COLO668 (cell line): ENCODE results near the gene HNRNPAB.

Source experiments
- DNase-seq: peaks from one replicate; lab custom pipeline; 2025; ENCODE audit not compliant: unreplicated experiment; lab: John Stamatoyannopoulos, UW

HNRNPAB gene

DNA sequence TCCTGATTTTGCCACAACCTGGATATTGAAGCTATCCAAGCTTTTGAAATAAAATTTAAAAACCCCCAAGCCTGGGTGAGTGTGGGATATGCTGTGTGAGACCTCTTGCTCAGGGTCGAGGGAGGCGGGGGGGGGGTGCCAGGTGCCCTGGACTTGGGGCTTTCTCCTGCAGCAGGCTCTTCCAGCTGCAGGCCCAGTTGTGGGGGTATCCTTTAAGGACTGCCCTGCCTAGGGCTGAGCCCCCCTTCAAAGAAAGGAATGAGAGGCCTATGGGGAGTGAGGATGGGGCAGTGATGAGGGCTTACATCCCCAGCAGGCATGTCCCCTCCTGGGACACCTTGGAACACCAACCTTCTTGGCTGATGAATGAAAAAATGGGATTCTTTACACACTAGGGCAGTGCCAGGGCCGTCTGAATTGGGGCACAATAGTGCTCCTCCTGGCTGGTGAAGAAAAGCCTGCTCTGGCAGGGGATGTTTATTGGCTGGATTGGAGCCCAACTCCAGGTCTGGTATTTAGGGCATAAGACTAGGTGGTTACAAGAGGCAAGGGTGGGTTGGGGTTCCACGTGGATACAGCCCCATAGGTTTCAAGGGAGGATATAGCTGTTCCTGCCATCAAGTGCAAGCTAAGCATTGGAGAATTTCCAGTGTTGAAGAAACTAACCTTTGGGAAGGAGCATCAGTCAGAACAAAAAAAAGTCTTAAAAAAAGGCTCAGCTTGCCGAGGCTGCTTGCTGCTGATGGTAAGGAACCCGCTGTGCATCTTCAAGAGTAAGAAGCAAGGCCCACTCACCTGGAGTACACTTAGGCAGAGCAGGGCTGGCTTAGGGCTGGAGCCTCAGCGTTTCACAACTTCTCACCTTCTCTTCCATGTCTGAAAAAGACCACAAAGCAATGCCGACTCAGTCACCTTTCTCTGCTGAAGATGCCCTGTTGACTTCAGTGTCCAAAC is 7.0 kb downstream of the HNRNPAB start:
- DNase-seq: no peak

DNA sequence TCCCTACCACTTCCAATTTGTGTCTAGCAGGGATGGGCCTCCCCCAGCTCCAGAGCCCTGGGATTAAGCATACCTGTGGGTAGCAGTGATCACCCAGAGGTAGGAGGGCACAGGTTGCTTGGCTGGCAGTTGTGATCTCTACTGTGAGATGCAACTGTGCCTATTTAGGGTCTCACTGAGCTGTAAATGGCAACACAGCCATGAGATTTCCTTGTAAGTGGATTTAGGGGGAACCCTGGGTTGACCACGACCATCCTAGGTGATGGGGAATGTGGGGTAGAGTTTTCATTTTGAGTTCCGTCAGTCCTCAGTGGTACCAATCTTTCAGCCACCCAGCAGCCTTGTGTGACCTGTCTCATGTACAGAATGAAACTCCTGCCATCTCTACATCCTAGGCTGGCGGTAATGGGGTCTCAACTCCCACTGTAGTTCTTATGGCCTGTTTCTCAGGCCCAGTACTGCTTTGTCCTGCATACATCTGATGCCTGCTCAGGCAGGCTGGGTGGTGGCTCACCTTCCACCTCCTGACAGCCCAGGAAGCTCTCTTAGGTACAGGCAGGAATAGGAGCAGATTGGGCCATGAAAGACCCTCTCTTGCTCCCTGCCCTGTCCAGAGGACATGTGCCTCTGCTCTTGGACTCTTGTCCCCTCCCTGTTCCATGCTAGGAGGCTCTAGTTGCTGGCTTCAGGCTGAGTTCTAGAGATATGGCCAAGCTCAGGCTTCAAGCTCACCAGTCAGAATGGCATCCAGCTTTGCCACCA is 8.1 kb downstream of the HNRNPAB start:
- no peak for DNase-seq

DNA sequence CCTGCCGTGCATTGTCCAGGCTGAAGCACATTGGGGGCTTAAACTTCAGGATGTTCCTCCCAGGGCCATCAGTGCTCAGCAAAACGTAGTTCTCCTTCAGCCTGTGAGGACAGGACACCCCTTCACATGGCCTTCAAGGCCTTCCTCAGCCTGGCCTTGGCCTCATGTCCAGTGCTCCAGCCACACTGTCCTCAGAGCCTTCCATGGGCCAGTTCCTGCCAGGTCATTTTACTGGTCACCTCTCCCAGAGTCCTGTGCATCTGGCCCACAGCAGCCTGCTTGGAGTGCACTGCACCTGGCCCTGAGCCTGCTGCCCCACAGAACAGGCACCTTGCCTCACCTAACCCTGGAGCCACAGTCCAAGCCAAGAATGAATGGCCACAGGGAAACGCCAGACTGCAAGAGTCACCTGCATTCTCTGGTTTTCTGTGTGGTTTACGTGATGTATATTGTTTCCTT is 8.7 kb downstream of the HNRNPAB start:
- no peak for DNase-seq

DNA sequence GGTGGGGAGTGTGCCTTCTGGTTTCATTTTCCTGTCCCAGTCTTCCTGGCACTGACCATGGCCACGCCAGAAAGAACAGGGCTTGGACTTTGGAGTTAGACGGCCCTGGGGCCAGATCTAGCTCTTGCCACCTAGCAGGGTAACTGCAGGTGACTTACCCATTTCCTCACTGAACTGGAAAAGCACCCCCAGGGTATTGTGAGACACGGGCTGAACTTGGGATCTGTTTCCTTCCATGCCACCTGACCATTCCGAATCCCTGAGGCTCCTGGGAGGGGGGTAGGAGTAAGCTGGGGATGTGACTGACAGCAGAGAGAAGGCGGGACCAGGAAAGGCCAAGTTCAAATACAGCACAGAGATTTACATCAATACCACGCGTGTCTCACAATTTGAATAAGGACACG is 9.4 kb downstream of the HNRNPAB start:
- no peak for DNase-seq

DNA sequence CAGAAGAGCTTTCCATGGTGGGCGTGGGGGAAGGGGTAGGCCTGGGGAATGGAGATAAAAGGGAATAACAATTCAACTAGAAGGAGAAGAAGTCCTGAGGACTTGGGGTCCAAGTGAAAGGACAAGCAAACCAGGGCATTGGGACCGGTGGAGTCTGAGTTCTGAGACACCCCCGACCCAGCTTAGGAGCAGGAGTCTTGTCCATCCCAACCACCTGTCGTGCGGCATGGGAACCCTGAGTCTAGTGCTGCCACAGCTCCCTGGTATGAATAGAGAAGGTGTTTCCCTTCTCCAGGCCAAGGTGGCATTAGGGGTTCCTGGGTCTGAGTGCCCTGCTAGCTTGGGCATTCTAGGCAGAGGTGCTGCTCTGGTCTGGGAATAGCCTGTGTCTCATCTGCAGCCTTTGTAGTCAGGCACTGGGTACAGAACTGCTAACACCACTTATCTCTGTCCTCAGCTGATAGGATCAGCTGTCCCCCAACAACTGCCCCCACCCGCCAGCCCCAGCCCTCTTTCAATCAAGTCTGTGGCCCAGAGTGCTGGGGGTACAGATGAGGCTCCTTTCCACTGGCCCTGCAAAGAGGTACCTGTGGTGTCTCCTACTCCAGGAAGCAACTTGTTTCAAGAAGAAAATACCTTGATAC is 9.9 kb downstream of the HNRNPAB start:
- DNase-seq: no peak

DNA sequence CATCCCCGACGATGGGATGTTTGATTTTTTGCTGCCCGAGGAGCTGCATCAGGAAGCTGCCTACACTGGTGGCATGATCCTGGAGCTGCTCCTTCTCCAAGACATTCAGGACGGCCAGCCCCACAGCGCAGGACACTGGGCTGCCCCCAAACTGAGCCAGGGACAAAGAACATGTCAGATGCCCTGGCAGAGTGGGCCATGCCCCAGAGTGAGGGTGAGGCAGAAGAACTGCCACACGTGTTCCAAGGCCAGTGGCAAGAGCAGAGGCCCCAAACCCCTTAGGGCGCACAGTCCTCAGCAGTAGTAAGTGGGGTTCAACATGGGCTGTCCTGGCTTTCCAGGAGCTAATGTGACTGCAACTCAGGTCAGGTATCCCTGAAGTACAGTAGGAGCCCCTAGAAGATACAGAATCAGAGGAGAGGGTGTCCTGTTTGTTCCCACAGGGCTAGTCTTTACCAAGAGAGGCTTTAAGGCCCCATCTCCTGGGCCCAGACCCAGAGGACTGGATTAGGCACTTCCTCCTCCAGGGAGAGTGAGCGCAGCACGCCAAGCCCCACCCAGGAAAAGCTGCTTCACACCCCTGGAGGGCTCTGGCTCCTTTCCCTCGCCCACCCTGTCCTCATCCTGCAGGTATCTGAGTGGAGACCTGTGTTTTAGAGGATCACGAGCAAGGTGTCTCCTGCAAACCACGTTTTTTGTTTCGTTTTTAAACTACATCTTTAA is 11.1 kb downstream of the HNRNPAB start:
- DNase-seq: no peak

DNA sequence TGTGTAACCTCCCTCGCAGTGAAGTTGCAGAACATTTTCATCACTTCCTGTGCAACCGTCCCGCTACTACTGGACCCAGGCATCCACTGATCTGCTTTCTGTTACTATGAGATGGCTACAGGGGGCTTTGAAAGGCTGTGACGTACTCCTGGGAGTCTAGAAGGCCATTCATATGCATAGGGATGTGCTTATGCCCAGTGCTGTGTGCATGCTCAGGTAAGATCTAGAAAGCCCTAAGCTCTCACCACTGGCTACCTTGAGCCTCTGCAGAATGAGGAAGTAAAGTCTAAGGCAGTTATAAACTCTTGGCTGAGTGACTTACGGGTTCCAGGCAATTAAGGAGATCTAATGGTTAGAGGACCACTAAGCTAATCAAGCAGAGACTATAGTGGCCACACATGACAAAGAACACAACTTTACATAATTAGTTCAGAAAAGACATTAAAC is 11.8 kb downstream of the HNRNPAB start:
- DNase-seq: no peak

DNA sequence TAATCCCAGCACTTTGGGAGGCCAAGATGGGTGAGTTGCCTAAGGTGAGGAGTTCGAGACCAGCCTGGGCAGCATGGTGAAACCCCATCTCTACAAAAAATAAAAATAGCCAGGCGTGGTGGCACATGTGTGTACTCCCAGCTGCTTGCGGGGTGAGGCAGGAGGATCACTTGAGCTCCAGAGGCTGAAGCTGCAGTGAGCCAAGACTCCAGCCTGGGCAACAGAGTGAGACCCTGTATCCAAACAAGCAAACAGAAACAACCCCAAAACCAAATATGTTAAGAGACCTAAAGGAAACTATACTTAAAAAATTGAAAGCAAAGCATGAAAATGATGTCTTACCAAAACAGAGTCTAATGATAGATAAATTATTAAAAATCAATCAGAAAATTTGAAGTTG is 12.4 kb downstream of the HNRNPAB start:
- no peak for DNase-seq

DNA sequence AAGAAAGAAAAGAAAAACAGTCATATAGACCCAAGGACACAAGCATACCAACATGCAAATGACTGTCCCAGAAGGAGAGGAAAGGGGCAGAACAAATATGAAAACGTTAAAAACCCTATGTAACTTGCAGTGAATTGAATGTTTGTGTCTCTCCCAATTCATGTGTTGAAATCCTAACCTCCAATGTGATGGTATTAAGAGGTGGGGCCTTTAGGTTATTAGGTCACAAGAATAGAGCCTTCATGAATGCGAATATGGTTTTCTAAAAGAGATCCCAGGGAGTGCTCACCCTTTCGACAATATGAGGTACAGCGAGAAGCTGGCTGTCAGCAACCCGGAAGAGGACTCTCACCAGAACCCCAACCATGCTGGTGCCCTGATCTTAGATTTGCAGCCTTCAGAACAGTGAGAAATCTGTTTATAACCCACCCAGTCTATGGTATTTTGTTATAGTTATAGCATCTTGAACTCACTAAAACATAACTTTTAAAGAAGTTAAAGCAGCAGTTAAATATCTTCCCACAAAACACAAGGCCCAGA is 14.0 kb downstream of the HNRNPAB start:
- DNase-seq: no peak

DNA sequence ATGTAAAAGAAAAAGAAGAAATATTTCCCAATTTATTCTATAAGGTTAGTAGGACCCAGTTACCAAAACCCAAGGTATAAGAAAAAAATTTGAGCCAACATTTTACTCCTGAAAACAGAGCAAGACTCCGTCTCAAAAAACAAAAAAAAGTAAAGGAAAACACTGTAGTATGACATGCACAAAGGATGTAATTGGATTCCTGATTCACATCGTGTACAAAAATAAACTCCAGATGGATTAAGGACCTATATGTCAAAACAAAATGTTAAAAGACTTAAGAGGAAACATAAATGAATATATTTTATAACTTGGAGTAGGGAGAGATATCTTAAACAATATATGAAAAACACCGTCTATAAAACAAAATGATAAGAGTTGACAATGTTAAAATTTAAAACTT is 14.5 kb downstream of the HNRNPAB start:
- no peak for DNase-seq

DNA sequence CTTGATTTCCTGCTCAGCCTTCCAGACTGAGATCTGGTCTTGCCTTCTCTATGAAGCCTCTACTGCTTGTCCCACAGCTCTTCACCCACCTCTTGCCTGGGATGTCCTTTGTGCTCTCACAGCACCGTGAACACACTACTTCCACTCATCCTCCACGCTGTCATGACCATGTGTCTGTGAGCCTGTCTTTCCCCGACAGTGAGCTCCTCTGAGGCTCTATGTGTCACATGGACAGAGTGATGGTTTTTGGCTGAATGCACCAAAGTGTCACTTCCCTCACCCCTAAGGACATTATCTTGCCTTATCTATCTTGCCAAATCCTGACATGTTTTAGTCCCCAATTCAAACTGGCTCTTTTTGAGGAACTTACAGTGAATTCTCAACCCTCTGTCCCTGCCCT is 16.9 kb downstream of the HNRNPAB start:
- no peak for DNase-seq

DNA sequence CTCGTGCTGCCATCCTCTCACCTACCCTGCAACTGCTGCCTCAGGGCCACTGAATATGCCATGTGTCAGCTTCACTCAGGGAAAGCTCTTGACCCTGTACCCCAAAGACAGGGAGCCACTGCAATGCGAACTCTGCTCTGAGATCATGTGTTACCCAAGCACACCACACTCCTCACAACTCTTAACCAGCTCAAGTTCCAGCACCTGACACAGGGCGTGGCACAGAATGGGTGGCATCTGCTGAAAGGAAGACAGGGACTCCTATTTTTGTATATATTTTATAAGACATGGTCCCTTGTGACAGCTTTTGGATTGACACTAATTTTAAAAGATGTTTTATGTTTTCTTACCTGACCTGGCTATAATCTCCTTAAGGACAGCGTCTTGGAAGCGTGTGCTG is 17.5 kb downstream of the HNRNPAB start:
- no peak for DNase-seq

DNA sequence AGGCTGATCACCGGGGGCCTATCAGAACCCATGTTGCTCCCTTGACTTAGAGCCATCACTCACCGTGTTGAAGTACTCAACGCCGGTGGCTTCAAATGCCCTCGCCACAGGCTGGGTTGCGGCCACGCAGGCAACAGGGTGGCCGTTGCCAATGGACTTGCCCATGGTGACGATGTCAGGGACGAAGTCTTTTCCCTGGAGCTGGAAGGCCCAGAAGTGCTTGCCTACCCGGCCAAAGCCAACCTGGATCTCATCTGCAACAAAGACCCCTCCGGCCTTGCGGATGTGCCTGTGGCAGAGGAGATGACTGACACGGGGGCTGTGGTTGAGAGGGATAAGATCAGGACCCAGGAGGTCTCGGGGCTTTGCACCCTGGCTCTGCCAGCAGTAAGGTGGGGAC is 18.0 kb downstream of the HNRNPAB start:
- no peak for DNase-seq

DNA sequence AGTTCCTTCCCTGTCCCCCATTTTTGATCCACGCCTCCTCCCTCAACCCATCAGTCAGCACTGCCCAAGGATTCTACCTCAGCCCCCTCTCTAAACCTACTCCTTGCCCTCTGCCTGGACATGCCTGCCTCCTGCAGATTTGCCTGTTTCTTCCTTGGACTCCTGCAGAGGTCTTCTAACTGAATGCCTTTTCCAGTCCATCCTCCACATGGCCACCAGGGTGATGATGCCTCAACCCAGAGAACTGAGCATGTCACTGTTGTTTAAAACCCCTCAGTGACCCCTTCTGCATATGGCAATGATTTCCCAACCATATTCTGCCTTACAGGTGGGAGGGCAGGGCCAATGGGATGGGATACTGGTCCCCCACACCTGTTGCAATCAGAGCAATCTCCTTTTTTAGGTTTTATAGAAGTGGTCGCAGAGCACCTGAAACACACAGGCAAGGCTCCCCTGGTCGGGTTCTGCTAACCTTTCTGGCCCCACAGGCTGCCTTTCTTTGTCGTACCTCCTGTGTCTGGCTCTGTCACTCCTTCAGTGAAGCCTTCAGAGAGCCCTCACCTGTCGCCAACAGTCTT is 19.0 kb downstream of the HNRNPAB start:
- DNase-seq: no peak

DNA sequence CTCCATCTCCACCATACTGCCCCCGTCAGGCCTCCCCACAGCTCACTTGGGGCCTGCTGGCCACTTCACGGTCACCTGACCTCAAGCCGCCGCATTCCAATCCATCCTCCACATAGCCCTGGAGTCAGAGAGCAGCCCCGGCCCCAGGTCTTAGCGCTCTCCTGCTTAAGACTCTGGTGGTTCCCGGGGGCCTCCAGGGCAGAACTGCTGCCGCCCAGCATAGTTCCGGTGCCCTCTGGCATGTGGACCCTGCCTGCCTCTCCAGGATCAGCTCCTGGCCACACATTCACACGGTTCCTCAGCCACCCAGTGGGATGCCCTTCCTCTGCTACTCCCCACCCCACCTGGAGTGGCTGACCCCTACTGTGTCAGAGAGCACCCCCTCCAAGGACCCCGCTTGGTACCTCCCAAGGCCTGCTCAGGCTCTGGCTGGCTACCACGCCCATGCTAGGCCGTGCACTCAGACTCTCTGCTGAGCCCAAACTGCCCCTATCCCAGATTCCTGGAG is 19.5 kb downstream of the HNRNPAB start:
- no peak for DNase-seq

DNA sequence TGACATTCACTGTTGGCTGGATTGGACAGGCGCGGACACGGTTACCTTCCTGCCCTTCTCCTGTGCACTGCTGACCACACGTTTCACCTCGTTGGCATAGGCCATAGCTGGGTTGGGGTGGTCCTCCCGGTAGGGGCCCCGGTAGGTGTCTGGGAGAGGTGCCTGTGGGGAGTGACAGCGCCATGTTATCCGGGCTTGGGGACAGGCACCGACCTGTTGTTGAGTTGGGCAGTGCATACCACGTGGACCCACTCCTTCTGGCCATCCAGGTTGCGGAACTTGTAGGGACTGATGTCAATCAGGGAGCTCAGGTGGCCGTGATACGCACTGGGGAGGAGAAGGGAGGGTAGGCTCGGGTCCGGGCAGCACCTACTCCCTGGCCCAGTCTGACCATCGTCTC is 20.1 kb downstream of the HNRNPAB start:
- no peak for DNase-seq

DNA sequence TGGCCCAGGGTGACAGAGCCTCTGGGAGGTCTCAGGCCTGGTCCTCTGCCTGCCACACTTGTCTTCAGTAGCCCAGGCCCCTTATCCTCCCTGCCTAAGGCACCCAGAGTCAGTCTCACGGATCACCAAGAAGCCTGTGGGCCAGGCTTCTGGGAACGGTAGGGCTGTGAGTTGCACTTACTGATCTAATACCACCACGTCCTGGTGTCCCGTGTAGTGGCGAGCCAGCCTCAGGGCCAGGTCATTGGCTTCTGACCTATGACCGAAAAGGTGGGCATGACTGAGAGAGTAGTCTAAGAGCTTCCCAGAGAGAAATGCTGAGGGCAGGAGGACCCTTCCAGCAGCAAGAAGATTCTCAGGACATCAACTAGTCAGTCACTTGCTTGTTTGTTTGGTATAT is 20.8 kb downstream of the HNRNPAB start:
- DNase-seq: no peak

DNA sequence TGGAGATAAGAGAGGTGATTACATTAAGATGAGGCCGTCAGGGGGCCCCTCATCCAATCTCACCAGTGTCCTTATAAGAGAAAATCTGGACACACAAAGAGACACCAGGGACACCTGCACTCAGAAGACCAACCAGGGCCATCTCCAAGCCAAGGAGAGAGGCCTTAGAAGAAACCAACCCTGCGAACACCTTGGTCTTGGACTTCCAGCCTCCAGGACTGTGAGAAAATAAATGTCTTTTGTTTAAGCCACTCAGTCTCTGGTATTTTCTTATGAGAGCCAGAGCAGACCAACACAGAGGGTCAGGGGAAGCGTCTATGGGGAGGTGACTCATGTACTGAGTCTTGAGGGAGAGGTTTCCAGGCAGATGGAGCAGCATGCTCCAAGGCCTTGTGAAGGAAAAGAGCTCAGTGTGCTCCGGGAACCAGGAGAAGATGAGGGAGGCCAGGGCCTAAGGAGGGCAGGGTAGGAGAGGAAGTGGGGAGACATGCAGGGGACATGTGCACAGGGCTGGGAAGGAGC is 22.9 kb downstream of the HNRNPAB start:
- DNase-seq: no peak

DNA sequence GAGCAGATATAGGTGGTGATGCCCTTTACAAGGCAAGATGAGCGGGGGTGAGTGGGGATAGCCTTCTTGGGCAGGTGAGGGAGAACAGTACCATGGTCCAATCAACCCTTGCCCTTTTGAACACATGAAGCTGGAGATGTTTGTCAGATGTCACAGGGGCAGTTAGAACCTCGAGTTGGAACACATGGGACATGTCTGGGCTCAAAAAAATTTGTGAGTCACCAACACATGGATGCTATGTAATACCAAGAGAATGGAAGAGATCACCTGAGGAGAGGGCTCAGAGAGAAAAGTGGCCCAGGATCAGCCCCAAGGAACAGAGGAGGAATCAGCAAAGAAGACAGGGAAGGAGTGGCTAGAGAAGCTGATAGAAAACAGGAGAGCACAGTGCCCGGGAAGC is 23.6 kb downstream of the HNRNPAB start:
- no peak for DNase-seq

DNA sequence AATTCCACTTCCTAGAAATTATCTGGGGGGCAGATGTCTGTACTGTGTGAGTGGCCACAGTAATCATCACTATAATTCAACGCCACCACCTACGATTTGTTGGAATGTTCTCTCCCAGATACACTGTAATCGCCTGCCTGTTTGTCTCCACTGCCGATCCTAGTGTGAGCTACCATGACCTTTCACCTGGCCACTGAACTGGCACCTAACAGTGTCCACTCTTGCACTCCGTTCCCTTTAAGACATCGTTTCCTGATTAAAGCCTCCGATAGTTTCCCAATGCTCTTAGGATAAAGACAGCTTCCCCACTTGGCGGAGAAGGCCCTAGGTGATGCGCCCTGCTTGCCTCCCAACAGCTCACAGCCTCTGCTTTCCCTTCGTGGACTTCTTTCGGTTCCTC is 24.3 kb downstream of the HNRNPAB start:
- DNase-seq: no peak
